Stimulated activated naive B cell treated with anti-CD40 and anti-IgM and Interleukin-4, amounts not matched to agents 10 μg/mL and 1 μg/mL and 100 μg/mL, for 72 hours (primary cell): Measurements from ENCODE around the gene NOCT.
A peak's percentile ranks its signal among the peaks of the same experiment; 100 is the strongest.

ENCODE experiments used
- ATAC-seq, 2 donors: fragments of 150-1000 bp; cut with Tn5 transposase; replicated peaks; 2 replicates each; pipeline ENCODE4 v1.10.0; 2021; ENCODE audit warnings: moderate library complexity in 1 of 2
- DNase-seq: peaks from one replicate; pipeline ENCODE4 v3.0.0; 2021
- H3K27ac Mint-ChIP-seq: one replicate; pipeline ENCODE4 v1.8.0; 2022; ENCODE audit warnings: mild to moderate bottlenecking, mixed read lengths
- H3K27me3 Mint-ChIP-seq, 2 donors: one replicate each; pipeline ENCODE4 v1.8.0; 2022; ENCODE audit warnings: mixed read lengths in 2 of 2
- H3K36me3 Mint-ChIP-seq, 2 donors: one replicate each; pipeline ENCODE4 v1.8.0; 2022; ENCODE audit warnings: mixed read lengths in 2 of 2, mild to moderate bottlenecking in 1 of 2
- H3K4me1 Mint-ChIP-seq, 2 donors: one replicate each; pipeline ENCODE4 v1.8.0; 2022; ENCODE audit warnings: mixed read lengths in 2 of 2, mild to moderate bottlenecking in 1 of 2
- H3K4me3 Mint-ChIP-seq, 2 donors: one replicate each; pipeline ENCODE4 v1.8.0; 2022; ENCODE audit warnings: mild to moderate bottlenecking in 2 of 2, mixed read lengths in 2 of 2, moderate library complexity in 1 of 2
- H3K9me3 Mint-ChIP-seq, 2 donors: one replicate each; pipeline ENCODE4 v1.8.0; 2022; ENCODE audit warnings: mixed read lengths in 2 of 2, mild to moderate bottlenecking in 1 of 2

NOCT gene

GRCh38 chr4:139084804-139085093, 69.2 kb downstream of the NOCT start:
- Mint-ChIP-seq H3K27ac (peak overlapping the region; percentile 100), H3K36me3 (peaks cover 8 to 13% of the 10 kb centered on the region in 2 donors), H3K4me3 (peak overlapping the region; percentile 98 to 100), H3K27me3 (no peaks in the 10 kb centered on the region), H3K9me3 (no peaks in the 10 kb centered on the region), H3K4me1 (peaks cover 5 to 22% of the 10 kb centered on the region in 2 donors)
- DNase-seq (no peak), ATAC-seq (no peak)

GRCh38 chr4:139085141-139085540, 69.6 kb downstream of the NOCT start:
- Mint-ChIP-seq H3K4me3 (peak overlapping the region; percentile 98 to 100), H3K27me3 (no peaks in the 10 kb centered on the region), H3K9me3 (no peaks in the 10 kb centered on the region), H3K4me1 (peaks cover 5 to 18% of the 10 kb centered on the region in 2 donors), H3K36me3 (peaks cover 8 to 13% of the 10 kb centered on the region in 2 donors), H3K27ac (peak overlapping the region; percentile 100)
- DNase-seq: no peak
- no peak for ATAC-seq

- ATAC-seq (no peak), DNase-seq (no peak)
- H3K9me3 Mint-ChIP-seq: no peaks in the 10 kb centered on the region
- H3K27me3 Mint-ChIP-seq: no peaks in the 10 kb centered on the region
- H3K4me3 Mint-ChIP-seq: no peak overlapping the region
- no peaks in the 10 kb centered on the region for H3K4me1 Mint-ChIP-seq
- no peaks in the 10 kb centered on the region for H3K36me3 Mint-ChIP-seq
- H3K27ac Mint-ChIP-seq: no peak overlapping the region
These were observed 76.7 kb downstream of the NOCT start for GRCh38 chr4:139092271-139092670.
